Gastrocnemius medialis (tissue), 4 donors: ENCODE data around the gene AFF1.

Experiments used
- CTCF ChIP-seq, 5 experiments: fragments of 450-650 bp in 3 of 5; fragments of 200-600 bp in 2 of 5; sonication (generic) in 2 of 5; IDR thresholded peaks in 4 of 5; conservative IDR thresholded peaks in 1 of 5; 1 replicate in 4 of 5; 2 replicates in 1 of 5; pipeline ENCODE4 v1.5.1; 2016 to 2019; ENCODE audit warnings: antibody characterized with exemption in 5 of 5, mild to moderate bottlenecking in 3 of 5, moderate library complexity in 3 of 5
- POLR2A ChIP-seq, 2 donors: fragments of 450-650 bp; IDR thresholded peaks; one replicate each; pipeline ENCODE4 v1.6.1; 2017; ENCODE audit warnings: antibody characterized with exemption in 2 of 2, mild to moderate bottlenecking in 2 of 2, moderate library complexity in 2 of 2

- no peak for TF ChIP-seq CTCF (IDR thresholded peaks at IDR 0.05 in 4 of 5, conservative IDR thresholded peaks at IDR 0.05 in 1 of 5)
- TF ChIP-seq POLR2A (IDR thresholded peaks at IDR 0.05): no peak
Measured at GRCh38 chr4:87042221-87042620, 107.4 kb downstream of the AFF1 start.
